ENCODE data around the gene FGF21.
A peak's percentile ranks its signal among the peaks of the same experiment; 100 is the strongest.
"Not testable (repeated sequence)": the region's sequence is repeated elsewhere in the genome, so short reads cannot be mapped to it uniquely, and the experiment has no call there.

Gene FGF21

DNA sequence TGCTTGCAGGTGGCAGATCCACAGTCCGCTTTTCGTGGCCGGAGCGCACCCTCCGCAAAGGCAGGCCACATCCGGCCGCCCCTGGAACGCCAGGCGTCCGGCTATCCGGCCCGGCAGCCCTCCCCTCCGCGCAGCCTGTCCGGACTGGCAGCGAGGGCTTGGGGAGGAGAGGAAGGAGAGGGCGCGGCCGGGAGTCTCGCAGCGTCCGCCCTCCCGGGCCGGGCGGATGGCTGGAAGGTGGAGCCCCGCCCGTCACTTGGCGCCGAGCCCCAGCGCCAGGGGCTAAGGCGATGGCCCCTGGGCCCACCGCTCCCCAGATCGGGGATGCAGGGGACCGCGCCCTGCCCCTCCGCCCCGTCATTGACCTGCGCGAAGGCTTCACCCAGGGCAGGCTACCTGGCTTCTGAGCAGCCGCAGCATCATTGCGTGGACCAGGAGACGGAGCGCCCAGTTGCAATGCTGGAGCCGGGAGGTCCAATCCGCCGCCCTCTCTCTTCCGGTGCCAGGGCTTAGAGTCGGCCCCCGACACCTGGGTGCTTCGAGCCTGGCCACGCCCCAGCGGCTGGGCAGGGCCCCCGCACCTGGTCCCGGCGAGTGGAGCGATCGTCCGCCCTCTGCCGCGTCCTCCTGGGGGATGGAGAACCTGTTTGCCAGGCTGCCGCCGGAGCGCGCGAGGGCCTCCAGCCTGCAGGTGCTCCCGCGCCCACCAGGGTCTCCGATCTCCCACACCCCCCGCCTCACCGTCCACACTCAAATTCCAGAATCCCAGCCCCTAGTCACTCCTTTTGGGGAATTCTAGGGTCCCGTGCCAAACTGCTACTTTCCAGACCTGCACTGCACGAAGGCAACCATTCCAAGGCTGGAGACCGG, 2.6 kb upstream of the FGF21 start, which contains the start of gene FUT1:
TSS of gene FUT1 (minus strand) at position 146 of the 870 bp plus-strand sequence. CDS start 1,360 bp downstream, outside the sequence.
- no peak for FAIRE-seq

DNA sequence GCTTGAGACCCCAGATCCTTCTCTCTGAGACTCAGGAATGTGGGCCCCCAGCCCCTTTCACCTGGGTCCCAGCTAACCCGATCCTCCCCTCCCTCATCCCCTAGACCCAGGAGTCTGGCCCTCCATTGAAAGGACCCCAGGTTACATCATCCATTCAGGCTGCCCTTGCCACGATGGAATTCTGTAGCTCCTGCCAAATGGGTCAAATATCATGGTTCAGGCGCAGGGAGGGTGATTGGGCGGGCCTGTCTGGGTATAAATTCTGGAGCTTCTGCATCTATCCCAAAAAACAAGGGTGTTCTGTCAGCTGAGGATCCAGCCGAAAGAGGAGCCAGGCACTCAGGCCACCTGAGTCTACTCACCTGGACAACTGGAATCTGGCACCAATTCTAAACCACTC, 463 bp downstream of the FGF21 start:
- no peak for FAIRE-seq

DNA sequence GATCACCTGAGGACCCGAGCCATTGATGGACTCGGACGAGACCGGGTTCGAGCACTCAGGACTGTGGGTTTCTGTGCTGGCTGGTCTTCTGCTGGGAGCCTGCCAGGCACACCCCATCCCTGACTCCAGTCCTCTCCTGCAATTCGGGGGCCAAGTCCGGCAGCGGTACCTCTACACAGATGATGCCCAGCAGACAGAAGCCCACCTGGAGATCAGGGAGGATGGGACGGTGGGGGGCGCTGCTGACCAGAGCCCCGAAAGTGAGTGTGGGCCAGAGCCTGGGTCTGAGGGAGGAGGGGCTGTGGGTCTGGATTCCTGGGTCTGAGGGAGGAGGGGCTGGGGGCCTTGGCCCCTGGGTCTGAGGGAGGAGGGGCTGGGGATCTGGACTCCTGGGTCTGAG, 888 bp downstream of the FGF21 start:
- FAIRE-seq = no peak

DNA sequence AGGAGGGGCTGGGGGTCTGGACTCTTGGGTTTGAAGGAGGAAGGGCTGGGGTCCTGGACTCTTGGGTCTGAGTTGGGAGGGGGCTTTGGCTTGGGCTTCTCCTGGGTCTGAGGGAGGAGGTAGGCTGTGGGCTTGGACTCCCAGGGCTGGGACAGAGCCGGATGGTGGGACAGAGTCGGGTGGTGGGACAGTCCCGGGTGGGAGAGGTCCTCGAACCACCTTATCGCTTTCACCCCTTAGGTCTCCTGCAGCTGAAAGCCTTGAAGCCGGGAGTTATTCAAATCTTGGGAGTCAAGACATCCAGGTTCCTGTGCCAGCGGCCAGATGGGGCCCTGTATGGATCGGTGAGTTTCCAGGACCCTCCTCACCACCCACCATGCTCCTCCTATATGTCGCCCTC, 1.4 kb downstream of the FGF21 start:
- no peak for FAIRE-seq

DNA sequence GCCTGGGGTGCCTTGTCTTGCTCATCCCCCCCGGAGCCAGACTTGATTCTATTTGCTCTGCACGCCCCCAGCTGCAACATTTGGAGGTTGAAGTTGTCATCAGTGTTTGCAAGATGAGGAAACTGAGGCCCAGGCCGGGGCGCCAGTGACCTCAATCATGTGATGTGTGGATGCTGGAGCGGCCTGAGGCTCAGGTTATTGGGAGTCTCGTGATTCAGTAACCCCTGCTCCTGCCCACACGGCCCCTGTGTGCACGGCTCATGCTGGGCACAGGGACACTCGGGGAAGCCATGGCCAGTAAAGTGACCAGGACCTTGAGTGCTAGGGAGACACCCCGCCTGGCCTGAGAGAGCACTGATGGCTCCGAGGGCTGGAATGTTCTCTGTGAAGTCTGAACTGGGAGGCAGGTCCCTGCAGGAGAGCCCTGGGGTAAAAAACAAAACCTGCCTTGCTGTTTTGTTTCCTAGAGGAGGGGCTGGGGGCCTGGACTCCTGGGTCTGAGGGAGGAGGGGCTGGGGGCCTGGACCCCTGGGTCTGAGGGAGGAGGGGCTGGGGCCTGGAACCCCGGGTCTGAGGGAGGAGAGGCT, 1.9 kb downstream of the FGF21 start:
- no peak for FAIRE-seq

DNA sequence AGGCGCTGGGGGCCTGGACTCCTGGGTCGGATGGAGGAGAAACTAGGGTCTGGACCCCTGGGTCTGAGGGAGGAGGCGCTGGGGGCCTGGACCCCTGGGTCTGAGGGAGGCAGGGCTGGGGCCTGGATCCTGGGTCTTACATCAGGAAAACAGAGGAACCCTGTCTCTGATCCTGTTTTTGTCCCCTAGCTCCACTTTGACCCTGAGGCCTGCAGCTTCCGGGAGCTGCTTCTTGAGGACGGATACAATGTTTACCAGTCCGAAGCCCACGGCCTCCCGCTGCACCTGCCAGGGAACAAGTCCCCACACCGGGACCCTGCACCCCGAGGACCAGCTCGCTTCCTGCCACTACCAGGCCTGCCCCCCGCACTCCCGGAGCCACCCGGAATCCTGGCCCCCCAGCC, 2.4 kb downstream of the FGF21 start:
- FAIRE-seq = no peak

DNA sequence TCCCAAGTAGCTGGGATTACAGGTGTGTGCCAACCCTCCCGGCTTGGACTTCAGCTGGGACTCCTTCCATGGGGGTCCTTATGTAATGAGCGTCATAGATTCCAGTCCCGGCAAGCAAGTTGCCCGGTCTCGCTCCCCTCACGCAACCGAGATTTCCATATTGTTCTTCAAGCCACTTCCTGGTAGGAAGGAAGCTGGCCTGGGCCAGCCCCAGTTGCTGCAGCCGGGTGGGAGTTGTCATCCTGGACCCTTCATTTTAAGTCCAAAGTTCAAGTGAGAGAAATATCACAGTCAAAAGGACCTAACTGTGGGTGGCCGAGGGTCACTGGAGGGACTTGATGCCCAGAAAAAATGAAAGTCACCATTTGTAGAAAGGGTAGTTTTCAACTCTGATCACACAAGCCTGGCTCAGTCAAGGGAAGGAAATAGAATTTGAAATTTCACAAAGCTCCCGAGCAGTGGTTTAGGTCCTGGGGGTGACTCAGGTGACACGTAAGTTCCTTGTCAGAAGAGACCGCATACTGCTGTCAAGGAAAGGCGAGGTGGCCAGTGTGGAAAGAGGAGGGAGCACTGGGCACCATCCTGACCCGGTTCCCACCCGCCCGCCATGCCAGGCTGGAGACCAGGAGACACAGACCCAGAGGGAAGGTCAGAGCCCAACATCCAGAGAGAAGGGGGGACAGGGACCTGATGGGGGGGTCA, 5.3 kb downstream of the FGF21 start:
- no peak for FAIRE-seq

DNA sequence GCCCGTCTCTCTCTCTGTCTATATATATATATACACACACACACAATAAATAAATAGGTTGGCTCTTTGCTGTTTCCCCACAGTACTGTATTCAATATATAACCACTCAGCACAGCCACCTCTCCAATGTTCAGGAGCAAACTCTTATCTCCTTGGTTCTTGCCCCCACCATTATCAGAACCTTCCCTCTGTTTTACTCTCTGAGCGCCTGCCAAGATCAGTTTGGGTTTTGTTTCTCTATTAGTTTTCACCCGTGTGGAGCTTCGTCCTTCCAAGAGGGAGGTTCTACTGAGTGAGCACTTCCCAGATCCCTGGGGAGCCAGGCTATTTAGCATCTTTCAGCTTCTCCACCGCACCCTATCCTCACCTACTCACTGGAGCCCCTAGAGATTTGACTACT, 10.5 kb downstream of the FGF21 start:
- not testable (repeated sequence) for FAIRE-seq

DNA sequence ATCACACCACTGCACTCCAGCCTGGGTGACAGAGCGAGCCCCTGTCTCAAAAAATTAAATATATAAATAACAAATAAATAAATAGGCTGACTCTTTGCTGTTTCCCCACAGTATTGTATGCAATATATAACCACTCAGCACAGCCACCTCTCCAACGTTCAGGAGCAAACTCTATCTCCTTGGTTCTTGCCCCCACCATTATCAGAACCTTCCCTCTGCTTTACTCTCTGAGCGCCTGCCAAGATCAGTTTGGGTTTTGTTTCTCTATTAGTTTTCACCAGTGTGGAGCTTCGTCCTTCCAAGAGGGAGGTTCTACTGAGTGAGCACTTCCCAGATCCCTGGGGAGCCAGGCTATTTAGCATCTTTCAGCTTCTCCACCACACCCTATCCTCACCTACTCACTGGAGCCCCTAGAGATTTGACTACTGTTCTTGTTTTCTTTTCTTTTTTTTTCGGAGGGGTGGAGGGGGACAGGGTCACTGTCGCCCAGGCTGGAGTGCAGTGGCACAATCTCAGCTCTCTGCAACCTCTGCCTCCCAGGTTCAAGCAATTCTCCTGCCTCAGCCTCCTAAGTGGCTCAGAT, 12.9 kb downstream of the FGF21 start:
- not testable (repeated sequence) for FAIRE-seq

DNA sequence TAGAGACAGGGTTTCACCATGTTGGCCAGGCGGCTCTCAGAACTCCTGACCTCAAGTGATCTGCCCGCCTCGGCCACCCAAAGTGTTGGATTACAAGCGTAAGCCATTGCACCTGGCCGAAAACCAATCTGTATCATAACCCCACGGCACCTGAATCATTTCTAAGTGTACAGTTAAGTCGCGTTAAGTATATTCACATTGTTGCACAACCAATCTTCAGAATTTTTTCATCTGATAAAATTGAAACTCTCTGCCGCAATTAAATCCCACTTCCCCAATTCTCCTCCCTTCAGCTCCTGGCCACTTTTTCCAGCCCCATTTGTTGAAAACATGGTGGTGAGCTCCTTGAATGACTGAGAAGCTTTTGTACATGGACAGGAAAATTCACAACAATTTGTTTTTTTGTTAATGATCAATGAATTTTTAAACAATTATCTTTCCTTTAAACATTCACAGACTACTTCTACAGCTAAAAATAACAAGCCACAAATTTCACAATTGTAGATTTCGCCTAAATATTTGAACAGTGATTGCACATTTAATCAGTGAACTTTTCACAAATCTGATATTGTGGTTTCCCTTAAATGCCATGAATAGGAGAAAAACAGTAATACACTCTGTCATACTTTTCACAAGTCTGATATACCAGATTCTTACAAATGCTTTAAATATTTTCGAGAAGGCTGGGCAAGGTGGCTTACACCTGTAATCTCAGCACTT, 13.8 kb downstream of the FGF21 start:
- FAIRE-seq = no peak

DNA sequence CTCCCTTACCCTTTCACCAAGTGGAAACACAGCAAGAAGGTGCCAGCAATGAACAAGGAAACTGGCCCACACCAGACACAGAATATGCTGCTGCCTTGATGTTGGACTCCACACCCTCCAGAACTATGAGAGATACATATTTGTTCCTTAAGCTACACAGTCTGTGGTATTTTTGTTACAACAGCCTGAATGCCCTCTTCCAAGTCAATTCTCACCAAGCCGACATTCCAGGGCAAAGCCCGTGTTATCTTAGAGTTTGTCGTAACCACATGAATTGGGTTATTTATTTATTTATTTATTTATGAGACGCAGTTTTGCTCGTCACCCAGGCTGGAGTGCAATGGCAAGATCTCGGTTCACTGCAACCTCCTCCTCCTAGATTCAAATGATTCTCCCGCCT, 14.9 kb downstream of the FGF21 start:
- FAIRE-seq = no peak

DNA sequence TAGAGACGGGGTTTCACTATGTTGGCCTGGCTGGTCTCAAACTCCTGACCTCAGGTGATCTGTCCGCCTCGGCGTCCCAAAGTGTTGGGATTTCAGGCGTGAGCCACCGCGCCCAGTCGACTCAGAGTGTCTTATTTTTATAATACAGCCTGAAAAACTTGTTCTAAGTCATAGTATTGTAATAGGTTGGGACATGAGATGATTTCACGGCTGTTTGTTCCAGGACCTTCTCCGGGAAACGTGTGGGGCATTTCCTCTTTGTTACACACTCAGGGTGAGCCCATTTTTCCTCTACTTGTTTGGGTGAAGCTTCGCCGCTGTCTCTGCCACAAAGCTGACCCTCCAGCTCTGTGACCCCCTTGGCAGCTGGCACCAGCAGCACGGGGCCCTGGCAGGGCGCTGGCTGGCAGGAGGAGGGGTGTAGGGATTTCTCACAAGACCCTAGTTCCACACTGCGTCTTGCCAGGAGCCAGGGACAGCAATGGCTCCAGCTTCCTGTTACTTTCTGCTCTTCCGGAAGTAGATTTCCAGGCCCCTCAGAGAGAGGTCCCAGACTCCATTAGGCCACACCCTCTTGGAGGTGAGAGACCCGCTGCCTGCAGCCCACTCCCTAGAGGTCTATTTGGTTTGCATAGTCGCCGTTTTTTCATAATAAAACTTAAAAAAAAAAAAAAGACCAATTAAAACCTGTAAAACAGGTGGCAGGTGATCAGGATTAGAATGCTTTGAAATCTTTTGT, 15.6 kb downstream of the FGF21 start:
- FAIRE-seq = no peak

DNA sequence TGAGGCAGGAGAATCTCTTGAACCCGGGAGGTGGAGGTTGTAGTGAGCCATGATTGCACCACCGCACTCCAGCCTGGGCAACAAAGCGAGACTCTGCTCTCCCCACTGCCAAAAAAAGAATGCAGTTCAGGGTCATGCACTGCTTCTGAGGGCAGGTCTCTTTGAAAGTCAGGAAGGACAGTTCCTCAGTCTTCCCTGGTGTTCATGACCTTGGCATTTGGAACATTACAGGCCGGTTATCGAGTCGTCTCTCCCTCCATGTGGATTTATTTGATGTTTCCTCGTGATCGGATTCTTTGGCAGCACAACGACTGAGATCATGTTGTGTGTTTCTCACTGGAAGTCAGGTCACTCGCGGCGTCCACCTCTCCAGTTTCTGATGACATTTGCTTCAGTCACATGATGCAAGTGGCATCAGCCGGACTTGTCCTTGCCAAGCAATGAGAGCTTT, 17.2 kb downstream of the FGF21 start:
- FAIRE-seq = no peak

DNA sequence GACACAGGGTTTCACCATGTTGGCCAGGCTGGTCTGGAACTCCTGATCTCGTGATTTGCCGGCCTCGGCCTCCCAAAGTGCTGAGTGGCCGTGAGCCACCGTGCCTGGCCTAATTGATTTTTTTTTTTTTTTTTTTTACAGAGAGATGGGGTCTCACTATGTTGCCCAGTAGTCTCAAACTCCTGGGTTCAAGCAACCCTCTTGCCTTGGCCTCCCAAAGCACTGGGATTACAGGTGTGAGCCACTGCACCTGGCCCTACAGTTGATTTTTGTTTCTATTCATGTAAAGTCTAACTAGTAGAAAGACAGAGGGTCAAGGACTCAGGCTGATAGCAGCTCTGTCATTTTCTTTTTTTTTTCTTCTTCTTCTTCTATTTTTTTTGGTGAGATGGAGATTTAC, 21.8 kb downstream of the FGF21 start:
- FAIRE-seq = no peak

DNA sequence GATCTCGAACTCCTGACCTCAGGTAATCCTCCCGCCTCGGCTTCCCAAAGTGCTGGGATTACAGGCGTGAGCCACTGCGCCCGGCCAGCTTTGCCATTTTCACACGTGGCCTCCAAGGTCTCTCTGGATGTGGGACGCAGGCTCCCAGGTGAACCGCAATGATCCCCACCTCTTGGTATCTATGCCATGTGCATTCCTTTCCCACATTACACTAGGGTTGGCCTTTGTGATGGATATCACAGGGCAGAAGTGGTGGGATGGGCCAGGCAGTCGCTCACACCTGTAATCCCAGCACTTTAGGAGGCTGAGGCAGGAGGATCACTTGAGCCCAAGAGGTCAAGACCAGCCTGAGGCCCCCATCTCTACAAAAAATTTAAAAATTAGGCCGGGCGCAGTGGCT, 22.4 kb downstream of the FGF21 start:
- no peak for FAIRE-seq

DNA sequence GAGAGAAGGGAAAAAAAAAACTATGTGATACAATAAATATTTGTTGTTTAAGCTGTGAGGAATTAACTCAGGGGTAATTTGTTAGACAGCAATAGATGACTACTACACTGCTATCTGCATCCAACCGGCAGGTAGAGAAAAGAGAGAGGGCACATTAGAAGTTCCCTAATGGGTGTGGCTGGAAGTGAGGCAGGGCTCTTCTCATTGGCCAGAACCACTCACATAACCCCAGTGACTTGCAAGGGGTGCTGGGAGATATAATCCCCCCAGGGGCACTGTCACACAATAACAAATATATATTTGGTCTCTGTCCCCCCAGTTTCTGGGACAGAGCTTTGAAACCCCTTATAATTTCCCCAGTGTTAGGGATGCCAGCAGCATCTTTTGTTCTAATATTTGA, 24.3 kb downstream of the FGF21 start:
- no peak for FAIRE-seq

DNA sequence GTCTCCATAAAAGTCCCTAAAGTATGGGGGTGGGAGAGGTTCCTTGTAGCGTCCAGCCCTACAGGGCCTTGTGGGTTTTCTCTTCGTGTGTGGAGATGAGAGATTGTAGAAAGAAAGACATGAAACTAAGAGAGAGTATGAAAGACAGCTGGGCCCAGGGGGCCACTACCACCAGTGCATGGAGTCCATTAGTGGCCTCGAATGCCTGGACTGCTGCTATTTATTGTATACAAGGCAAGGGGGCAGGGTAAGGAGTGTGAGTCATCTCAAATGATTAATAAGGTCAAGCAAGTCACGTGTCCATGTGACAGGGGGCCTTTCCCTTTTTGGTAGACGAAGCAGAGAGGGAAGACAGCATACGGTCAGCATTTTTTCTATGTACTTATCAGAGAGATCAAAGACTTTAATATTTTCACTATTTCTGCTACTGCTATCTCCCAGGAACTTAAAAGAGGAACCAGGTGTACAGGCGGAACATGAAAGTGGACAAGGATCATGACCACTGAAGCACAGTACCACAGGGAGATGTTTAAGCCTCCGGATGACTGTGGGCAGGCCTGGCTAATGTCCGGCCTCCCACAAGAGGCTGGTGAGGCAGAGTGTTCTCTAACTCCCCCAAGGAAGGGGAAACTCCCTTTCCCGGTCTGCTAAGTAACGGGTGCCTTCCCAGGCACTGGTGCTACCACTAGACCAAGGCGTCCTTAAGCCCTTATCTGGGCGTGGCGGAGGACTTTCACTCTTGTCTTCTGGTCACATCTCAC, 25.5 kb downstream of the FGF21 start:
- FAIRE-seq = peak; percentile 61

DNA sequence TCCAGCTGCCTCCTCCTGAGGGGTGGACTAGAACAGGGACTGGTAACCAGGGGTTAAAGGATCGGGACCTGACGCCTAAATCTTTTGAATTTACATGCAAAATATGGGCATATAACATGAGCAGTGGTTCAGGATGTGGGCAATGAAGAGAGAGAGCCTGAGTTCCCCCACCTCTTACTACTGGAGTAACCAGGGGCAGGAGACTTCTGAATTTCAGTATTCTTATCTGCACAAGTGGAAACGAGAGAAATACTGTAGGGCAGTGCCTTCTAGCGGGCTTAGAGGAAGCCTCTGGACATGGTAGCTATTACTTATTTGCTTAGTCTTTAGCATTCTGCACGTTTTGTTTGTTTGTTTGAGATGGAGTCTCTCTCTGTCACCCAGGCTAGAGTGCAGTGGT, 29.2 kb downstream of the FGF21 start:
- FAIRE-seq = no peak

DNA sequence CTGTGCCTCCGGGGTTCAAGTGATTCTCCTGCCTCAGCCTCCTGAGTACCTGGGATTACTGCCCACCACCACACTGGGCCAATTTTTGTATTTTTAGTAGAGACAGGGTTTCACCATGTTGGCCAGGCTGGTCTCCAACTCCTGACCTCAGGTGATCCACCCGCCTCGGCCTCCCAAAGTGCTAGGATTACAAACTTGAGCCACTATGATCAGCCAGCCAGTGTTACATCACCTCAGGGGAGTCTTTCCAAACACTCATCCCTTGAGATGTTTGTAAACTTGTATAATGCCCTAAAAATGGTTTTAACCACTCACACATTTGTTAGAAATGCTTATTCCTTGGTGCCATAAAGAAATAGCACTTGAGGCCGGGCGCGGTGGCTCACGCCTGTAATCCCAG, 31.1 kb downstream of the FGF21 start:
- FAIRE-seq = not testable (repeated sequence)

DNA sequence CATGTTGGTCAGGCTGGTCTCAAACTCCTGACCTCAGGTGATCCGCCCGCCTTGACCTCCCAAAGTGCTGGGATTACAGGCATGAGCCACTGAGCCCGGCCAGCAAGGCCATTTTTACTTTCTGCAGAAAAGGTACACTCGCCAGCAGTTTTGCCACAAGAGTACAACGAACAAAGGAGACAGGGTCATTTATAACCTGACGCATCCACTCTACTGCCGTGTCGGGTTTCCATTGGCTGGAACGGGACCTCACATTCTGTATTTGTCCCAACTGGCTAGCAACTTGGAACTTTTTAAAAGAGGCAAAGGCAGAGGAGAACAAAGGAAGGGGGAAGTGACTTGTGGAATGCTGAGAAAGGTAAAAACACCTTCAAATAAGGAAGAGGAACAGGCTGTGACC, 32.0 kb downstream of the FGF21 start:
- FAIRE-seq = not testable (repeated sequence)

DNA sequence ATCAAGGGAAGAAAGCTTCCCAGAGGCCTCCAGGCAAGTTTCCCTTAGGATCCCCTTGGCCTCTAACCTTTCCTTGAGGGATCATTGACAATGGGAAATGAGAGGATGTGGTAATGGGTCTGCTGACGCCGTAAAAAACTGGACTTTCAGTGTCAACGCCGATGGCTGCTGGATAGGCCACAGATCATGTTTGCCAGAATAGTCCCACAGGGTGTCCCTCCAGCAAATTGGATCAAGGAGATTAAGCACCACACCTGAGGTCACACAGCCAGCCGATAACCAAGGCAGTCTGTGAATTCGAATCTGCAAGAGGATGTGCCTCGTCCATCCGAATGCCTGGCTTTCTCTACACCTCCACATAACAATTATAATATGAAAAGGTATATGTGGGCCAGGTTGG, 37.9 kb downstream of the FGF21 start:
- FAIRE-seq = no peak

Data from islet of Langerhans (tissue), 1 donor.